Measurements from ENCODE around the gene DNAH2.

DNA sequence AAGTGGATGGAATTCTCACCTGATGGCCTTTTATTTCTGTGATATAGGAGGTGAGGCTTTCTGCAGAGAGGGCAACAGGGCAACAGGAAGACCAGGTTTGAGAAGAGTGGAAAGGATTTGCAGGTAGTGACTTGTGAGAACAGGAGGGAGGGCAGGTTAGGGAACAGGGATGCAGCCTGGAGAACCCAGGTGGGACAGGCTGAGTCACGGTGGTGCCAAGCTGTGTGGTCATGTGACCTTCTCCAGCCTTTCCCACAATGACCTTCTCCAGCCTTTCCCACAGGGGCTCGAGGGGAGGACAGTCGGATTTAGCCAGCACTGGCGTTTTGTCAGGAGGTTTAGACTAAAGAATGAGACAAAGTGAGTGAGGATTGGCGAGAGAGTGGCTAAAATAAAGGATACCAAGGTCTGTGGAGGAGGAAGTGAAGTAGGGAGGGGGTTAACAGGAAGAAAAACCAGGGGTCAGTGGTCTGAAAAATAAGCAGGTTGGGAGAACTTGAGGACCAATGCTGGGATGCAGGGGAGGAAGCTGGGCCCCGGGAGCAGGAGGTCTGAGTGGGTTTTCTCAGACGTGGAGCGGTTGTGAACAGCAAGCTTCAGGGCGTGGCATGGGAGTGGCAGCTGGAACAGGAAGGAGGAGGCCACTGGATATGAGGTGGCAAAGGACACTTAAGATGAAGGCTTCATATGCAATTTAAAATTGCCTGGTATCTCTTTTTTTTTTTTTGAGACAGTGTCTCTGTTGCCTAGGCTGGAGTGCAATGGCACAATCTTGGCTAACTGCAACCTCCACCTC lies 37.7 kb downstream of the DNAH2 start:
- no peak for TF ChIP-seq CTCF (conservative IDR thresholded peaks at IDR 0.05; ENCODE audit: low read length)
- no peak for TF ChIP-seq EZH2phosphoT487 (IDR thresholded peaks at IDR 0.05; ENCODE audit: borderline replicate concordance)
